ENCODE measurements around the gene PPTC7. TPM values are rescaled to one million over a fixed set of nuclear protein-coding genes. Genes with fewer than 3 reads are reported as not detected.

The PPTC7 gene
- total and polyA plus RNA-seq, 12 donors: 18.9 to 162 (median 76.3) TPM

- no peaks in the 10 kb centered on the region for H3K27me3 ChIP-seq
- DNase-seq: no peak
- TF ChIP-seq CTCF (IDR thresholded peaks at IDR 0.05): no peak
- 69 to 77% methylated on average over 3 of the region's 3 CpGs for WGBS, 2 donors
- no peak for ATAC-seq
- no peak overlapping the region for H3K27ac ChIP-seq
- H3K9me3 ChIP-seq: no peaks in the 10 kb centered on the region
- H3K4me1 ChIP-seq: peaks cover 0 to 19% (median 15%) of the 10 kb centered on the region in 9 donors
- H3K36me3 ChIP-seq: no peaks in the 10 kb centered on the region
- intact Hi-C loops (cut with DNase I): loop anchor here in 3 of 10 donors (10.0 kb wide), 2 partner anchors 189 to 319 kb away; no protein-coding TSS in a partner anchor
- H3K4me3 ChIP-seq: no peak overlapping the region
Observed at GRCh38 chr12:110505332-110505731, 77.8 kb downstream of the PPTC7 start.

- H3K27ac ChIP-seq: no peak overlapping the region
- no peak for ATAC-seq
- TF ChIP-seq CTCF (IDR thresholded peaks at IDR 0.05): no peak
- 84 to 88% methylated on average over 1 of the region's 1 CpG for WGBS, 2 donors
- no peak for DNase-seq
- no peaks in the 10 kb centered on the region for H3K9me3 ChIP-seq
- peaks cover 0 to 7% (median 0%) of the 10 kb centered on the region in 9 donors for H3K36me3 ChIP-seq
- no peaks in the 10 kb centered on the region for H3K27me3 ChIP-seq
- H3K4me3 ChIP-seq: no peak overlapping the region
- intact Hi-C loops (cut with DNase I): loop anchor here in 6 of 10 donors (2.0 to 10.0 kb wide), 5 partner anchors 35 to 384 kb away; partner anchors contain the start of genes FAM216A (in 6 of the 6) and GPN3 (in 6 of the 6)
- H3K4me1 ChIP-seq: peaks cover 0 to 38% (median 34%) of the 10 kb centered on the region in 9 donors
Observed at GRCh38 chr12:110503432-110503831, 79.7 kb downstream of the PPTC7 start.

GRCh38 chr12:110501752-110502738, 81.1 kb downstream of the PPTC7 start, which contains the start of the genes RAD9B and VPS29:
RAD9B (plus strand) TSS chr12:110502331; CDS start chr12:110502338, 7 bp downstream.
VPS29 (minus strand) TSS chr12:110502111; CDS start chr12:110502051, 60 bp downstream.
- H3K27ac ChIP-seq: peak within 1 kb of the TSS; percentile 59 to 95 (median 91)
- intact Hi-C loops (cut with DNase I): loop anchor here in 7 of 10 donors (2.0 to 10.0 kb wide), 5 partner anchors 33 to 385 kb away; partner anchors contain the start of genes FAM216A (in 7 of the 7) and GPN3 (in 7 of the 7)
- no peaks in the 10 kb centered on the region for H3K27me3 ChIP-seq
- no peaks in the 10 kb centered on the region for H3K9me3 ChIP-seq
- WGBS, 2 donors: 6 to 7% methylated on average over 61 of the region's 61 CpGs
- H3K4me3 ChIP-seq: peak within 1 kb of the TSS; percentile 70 to 98 (median 85)
- DNase-seq (peak; percentile 98 to 99), ATAC-seq (peak; percentile 97 to 100 (median 99))
- H3K4me1 ChIP-seq: peaks cover 0 to 40% (median 35%) of the 10 kb centered on the region in 9 donors
- peaks cover 0 to 14% (median 0%) of the 10 kb centered on the region in 9 donors for H3K36me3 ChIP-seq
- no peak for TF ChIP-seq CTCF (IDR thresholded peaks at IDR 0.05)

GRCh38 chr12:110501399-110501751, 81.7 kb downstream of the PPTC7 start:
- Histone ChIP-seq H3K36me3 (peaks cover 0 to 19% (median 0%) of the 10 kb centered on the region in 9 donors), H3K4me1 (peaks cover 0 to 40% (median 35%) of the 10 kb centered on the region in 9 donors), H3K4me3 (peak overlapping the region; percentile 70 to 98 (median 85)), H3K27me3 (no peaks in the 10 kb centered on the region), H3K27ac (peak overlapping the region; percentile 59 to 95 (median 91)), H3K9me3 (no peaks in the 10 kb centered on the region)
- intact Hi-C loops (cut with DNase I): loop anchor here in 7 of 10 donors (2.0 to 10.0 kb wide), 5 partner anchors 33 to 386 kb away; partner anchors contain the start of genes FAM216A (in 6 of the 7) and GPN3 (in 6 of the 7)
- ATAC-seq (peak; percentile 4 to 45 (median 32)), DNase-seq (no peak)
- 0% methylated on average over 17 of the region's 17 CpGs for WGBS, 2 donors
- TF ChIP-seq CTCF (IDR thresholded peaks at IDR 0.05): no peak

All from heart right ventricle (tissue), 16 donors.